GM19328 (cell line): Measurements from ENCODE around the gene ZNF169.
"Not testable (repeated sequence)": the region's sequence is repeated elsewhere in the genome, so short reads cannot be mapped to it uniquely, and the experiment has no call there.

ENCODE experiments used
- ATAC-seq: cut with Tn5 transposase; IDR thresholded peaks from one replicate; pipeline ENCODE4 v1.9.1; 2021; ENCODE audit warnings: mild to moderate bottlenecking, moderate library complexity; ENCODE audit not compliant: unreplicated experiment

Gene ZNF169

DNA sequence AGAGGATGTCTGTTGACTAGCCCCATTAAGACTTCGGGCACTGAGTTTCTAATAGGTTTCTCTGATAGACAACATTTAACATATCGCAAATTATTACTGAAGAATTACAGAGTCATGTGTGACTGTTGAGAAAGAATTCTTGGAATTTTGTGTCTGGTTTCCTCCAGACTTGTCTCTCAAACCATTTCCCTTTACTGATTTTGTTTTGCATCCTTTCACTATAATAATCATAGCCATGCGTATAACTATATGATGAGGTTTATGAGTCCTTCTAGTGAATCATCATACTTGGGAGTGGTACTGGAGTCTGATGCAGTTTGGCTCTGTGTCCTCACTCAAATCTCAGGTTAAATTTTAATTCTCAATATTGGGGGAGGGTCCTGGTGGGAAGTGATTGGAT is 27.0 kb downstream of the ZNF169 start:
- ATAC-seq = no peak

DNA sequence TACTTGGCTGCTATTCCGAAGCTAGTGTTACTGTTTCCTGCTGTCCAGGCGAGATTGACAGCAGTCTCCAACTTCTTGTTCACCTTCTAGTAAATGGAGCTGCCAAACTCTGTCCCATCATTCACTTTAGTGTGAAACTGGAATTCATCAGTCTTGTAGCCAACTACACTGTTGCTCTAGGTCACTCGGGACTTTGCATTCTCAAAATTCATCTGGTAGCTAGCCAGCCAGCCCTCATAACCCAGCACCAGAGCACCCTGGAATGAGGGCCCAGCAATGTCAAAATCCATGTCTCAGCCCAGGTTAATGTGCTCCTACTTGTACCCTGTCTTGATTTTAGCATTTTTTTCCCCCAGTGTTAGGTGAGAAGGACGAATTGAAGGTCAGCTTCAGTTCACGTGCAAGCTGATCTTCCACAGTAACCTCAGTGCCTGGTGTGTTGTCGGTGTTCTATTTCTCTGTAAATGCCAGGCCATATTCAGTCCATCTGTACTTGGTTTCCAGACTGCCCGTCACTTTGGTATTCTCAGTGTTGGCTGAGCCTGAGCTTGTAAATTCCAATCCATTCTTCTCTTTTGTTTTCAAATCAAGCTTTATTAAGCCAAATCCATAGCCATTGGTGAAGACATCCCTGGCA is 28.9 kb downstream of the ZNF169 start:
- no peak for ATAC-seq

DNA sequence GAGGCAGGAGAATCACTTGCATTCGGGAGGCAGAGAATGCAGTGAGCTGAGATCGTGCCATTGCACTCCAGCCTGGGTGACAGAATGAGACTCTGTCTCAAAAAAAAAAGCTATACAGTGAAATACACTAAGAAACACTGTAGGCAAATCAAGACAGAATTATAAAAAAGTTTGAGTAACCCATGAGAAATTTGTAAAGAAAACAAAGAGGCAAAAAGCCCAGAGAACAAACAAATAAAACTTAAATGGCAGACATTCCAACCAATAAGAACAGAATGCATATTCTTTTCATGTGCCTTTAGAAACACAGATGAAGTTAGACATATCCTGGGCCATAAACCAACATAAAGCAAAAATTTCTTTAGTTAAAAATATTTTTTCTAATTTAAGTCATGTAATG is 30.6 kb downstream of the ZNF169 start:
- no peak for ATAC-seq

DNA sequence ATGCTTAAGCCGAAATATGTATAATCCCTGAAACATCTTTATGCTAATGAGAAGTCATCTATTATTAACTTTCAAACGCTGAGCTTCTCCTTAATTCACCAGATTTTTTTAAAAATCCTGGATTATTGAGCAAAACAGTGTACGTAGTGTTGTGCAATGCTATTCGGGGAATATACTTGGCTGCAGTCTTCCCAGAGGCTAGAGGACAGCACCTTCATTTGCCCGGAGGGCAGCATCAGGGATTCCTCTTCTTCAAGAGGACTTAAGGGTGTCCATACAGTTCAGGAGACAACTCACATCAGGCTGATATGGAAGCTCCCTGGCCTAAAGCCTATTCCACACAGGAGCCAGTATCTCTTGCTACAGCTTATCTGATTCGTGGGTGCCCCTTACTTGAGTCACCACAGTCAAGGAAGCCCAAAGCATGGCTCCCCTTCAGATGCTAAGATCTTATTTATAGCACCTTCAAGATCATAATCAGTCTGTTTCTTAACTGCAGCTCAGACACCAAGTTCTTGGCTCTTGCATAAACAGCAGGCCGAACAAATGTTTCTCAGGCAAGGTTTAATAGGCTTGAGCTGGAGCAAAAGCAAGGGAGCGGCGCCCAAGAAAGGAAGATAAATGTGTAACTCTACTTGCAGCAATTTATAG is 40.0 kb downstream of the ZNF169 start:
- ATAC-seq = no peak

DNA sequence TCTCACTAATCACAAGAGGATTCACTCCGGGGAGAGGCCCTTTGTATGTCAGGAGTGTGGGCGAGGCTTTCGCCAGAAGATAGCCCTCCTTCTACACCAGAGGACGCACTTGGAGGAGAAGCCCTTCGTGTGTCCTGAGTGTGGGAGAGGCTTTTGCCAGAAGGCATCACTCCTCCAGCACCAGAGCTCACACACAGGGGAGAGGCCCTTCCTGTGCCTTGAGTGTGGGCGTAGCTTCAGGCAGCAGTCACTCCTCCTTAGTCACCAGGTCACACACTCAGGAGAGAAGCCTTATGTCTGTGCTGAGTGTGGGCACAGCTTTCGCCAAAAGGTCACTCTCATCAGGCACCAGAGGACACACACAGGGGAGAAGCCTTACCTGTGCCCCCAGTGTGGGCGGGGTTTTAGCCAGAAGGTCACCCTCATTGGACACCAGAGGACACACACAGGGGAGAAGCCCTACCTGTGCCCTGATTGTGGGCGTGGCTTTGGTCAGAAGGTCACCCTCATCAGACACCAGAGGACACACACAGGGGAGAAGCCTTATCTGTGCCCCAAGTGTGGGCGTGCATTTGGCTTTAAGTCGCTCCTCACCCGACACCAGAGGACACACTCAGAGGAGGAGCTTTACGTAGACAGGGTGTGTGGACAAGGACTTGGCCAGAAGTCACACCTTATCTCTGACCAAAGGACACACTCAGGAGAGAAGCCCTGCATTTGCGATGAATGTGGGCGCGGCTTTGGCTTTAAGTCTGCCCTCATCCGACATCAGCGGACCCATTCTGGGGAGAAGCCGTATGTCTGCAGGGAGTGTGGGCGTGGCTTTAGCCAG is 41.6 kb downstream of the ZNF169 start:
- ATAC-seq = no peak

DNA sequence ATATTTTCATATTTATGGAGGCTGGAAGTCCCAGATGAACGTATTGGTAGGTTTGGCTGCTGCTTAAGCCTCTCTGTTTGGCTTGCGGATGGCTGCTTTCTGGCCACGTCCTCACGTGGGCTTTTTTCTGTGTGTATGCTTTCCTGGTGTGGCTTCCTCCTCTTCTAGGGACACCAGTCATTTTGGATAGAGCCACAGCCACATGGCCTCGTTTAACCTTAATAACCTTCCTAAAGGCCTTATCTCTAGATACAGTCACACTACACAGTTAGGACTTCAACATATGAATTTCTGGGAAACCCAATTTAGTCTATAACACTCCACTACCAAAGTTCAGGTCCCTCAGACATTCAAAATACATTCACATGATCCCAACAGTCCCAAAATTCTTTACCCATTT is 42.5 kb downstream of the ZNF169 start:
- no peak for ATAC-seq

DNA sequence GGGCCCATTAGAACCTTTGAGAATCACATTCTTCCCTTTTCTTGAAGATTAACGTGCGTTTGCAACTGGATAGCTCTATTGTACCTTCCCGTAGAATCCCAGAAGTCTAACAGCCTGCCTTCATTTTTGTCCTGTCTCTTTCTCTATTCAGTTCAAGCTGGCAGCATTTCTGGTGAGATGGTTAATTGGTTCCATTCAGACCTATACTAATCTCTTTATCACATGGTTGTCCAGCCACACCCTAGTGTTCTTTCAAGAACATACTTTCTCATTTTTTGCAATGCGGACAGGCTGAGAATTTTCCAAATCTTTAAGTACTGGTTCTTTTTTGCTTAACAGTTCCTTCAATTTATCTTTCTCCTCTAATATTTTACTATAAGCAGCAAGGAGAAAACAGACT is 43.3 kb downstream of the ZNF169 start:
- no peak for ATAC-seq

DNA sequence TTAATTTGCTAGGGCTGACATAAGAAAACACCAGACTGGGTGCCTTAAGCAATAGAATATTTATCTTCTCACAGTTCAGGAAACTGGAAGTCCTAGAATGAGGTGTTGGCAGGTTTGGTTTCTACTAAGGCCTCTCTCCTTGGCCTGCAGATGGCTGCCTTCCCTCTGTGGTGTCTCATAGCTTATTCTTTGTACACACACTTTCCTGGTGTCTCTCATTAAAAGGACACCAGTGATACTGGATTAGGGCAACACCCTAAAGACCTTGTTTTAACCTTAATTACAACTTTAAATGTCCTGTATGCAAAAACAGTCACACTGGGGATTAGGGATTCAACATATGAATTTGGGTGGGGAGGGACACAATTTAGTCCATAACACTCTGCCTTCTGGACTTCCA is 44.2 kb downstream of the ZNF169 start:
- ATAC-seq = no peak

DNA sequence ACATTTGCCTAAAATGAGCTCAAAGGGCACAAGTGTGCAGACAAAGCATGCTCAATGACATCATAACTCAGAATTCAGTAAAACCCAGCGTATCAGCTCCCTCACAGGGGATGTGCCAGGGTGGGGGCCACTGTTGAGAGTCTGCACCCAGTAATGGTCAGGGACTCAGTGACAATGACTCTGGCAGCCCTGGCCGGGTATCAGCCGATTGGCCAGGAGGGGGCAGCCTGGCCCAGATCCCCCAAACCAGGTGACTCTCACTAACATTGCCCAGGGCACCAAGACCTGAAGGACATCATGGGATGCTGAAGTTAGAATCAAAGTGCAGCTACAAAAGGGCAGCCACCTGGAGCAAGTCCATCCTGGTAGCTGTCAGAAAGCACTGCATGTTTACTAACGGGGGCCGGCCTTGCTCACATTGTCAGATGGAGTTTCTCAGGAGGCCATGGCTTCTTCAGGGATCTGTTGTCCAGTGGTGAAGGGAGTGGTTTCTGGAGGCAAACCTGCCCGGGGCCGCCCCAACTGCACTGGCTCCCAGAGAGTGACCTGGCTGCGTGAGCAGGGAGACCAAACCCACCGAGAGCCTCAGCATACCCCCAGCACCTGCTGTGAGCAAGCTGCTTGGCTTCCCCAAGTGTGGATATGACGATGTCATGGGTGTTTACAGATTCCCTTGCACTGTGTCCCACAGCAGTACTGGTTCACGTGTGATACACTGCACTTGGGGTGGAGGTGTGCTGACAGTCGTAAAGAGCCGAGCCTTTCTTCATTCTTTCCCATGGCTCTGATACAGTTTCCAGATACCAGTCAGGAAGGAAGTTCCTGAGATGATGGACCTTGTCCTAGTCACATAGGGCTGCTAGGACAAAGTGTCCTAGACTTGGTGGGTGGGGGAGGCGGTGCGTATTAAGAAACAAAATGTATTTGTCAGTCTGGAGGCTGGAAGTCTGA is 56.2 kb downstream of the ZNF169 start:
- ATAC-seq = not testable (repeated sequence)

DNA sequence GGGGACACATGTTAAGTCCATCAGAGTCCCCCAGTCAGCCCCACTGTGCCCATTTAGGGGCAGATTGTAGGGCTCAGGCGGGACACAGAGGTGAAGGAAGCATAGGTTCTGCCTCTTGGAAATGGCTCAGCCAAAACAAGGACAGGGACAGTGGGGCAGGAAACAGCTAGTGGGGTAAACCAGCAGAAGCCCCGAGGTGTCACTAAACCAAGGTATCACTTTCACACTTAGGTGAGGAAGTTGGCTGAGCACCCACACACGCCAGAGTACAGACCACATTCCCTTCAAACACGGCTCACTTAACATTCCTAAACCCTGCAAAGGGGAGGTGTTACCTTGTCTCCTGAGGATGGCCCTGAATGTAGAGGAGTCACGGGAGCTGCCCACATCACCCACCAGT is 57.1 kb downstream of the ZNF169 start:
- ATAC-seq = not testable (repeated sequence)

DNA sequence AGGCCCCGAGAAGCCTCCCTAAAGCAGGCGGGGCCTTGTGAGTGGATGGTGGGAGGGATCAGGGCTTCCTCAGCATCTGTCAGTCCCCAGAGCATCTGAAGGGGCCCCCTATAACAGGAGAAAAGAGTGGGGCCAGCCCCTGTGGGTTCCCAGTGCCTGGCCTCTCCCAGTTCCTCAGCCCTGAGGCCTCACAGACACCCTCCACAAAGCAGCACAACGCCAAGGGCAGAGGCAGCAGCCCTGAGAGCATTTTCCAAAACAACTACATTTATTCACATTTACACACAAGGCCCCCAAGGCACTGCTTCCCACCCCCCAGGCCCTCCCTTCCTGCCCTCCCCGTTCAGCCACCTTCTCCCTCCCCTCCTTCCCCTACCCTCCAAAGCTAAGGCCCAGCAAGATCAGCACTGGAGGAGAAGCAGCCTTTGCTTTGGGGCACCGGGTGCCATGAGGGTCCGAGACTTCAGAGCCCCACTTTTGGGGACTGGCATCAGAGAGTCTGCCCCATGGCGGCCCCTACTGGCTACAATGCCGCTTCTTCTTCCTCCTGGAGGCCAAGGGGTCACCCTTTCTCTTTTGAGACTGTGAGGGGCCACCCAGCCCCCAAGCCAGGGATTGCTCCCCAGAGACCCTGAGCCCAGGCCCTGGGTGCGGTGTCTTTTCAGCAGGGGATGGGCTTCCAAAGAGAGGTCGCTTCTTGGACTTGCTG is 59.0 kb downstream of the ZNF169 start:
- not testable (repeated sequence) for ATAC-seq

DNA sequence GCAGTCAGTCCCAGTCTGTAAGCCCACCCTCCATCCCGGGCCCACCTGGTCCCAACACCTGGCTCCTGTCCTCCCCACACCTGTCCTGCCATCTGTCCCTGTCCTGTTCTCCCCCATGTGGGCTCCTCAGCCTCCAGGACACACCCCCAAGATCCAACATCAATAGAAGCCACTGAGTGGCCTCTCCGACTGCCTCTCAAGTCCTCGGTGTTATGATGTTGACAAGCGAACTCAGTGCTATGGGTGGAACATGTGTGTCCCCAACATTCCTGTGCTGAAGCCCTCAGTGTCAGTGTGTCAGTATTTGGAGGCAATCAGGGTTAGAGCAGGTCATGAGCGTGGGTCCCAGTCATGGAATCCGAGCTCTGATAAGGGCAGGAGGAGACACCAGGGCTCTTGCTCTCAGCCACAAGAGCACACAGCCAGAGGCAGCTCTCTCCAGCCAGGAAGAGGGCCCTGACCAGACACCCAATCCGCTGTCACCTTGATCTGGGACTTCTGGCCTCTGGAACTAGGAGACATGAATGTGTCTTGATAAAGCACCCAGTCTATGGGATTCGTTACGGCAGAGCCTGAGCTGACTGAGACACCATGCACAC is 63.3 kb downstream of the ZNF169 start:
- ATAC-seq = not testable (repeated sequence)

DNA sequence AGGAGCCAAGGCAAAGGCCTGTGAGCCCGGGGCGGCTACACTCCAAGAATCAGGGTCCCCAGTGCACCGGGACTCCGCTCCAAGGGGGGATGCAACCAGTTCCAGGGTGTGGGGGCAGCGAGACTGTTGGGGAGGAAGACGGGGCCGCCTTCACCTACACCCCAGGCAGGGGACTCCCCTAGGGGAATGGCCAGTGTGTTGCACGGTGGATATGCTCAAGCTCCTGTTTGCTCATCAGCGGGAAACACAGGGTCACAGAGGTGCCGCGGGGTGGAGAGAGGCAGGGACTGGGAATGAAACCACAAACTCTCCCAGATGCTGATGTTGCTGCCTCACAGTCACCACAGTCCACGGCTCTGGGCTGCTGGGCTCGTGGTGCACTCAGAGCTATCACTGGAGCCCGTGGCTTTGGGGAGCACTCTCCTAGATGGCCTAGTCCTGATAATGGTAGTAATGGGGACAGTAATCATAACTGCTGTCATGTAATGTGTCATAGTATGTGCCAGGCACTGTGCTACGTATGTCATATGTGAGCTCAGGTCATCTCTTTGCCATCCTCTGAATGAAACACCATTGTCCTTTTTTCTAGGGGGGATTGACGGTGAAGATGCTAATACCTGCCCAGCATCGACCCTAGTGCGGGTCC is 64.2 kb downstream of the ZNF169 start:
- ATAC-seq = not testable (repeated sequence)

DNA sequence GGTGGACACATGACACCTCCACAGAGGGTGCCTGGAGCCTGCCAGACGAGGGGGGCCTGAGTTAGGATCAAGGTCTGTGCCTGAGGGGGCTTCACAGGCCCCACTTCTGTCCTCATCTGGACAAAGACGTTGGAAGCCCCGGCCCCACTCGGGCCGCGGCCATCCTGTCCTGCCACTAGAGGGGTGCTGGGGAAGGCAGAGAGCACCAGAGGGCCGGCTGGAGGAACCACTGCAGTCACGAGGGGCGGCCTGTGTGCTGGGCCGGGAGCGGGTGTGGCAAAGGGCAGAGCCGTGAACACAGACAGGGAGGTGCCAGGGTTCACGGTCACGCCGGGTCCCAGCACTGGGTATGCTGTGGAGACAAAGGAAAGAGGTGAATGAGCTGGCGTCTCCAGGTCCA is 66.5 kb downstream of the ZNF169 start:
- ATAC-seq = not testable (repeated sequence)

DNA sequence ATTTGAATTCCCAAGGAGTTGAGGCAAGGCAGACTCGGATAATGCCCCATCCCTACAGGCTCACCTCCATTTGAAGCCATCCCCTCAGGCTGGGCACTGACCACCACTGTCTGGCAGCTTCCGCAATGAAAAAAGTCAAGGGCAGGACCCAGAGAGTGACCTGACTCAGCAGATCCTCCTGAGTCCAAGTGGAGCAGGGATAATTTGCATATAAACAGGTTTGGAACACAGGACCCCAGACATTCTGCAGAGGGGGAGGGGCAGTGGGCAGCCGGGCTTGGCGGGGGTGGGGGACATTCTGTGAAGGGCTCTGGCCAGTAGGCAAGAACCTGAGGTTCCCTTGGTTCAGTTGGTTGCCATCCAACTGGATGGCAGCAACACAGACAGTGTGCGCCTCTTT is 69.4 kb downstream of the ZNF169 start, which contains the start of gene NUTM2F:
Gene NUTM2F (minus strand): TSS at position 101 of the 400 bp plus-strand sequence. CDS start 21 bp downstream, at position 80.
- ATAC-seq = not testable (repeated sequence)

DNA sequence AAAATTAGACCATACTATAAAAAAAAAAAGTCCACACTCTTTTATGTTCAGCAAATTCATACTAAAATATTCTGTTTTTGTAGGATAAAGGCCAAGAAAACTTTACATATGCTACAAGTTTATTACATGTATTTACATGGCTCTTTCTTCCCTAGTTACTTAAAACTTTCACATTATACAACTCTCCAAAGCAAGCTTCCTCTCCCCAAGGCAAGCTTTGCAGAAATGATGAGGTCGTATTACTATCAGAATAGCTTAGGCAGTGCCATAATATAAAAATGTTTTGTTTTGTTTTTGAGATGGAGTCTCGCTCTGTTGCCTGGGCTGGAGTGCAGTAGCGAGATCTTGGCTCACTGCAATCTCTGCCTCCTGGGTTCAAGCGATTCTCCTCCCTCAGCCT is 77.3 kb downstream of the ZNF169 start:
- not testable (repeated sequence) for ATAC-seq

DNA sequence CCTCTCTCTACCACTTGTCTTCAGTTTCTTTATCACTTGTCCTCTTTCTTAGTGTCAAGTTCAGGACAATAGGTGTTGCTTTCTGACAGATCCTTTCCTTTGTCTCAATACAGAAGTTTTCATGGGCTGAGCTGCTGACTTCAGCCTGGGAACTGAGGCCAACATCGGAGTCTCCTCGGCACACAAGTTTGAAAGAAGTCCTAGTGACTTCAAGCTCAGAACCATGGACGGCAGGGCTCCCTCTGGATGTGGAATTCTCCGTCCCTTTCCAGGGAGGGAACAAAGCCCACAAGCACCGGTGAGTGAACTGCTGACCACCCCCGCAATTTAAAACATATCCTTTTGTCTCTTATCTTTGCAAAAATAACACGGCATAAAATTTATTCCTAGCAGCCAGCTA is 79.6 kb downstream of the ZNF169 start:
- ATAC-seq = not testable (repeated sequence)

DNA sequence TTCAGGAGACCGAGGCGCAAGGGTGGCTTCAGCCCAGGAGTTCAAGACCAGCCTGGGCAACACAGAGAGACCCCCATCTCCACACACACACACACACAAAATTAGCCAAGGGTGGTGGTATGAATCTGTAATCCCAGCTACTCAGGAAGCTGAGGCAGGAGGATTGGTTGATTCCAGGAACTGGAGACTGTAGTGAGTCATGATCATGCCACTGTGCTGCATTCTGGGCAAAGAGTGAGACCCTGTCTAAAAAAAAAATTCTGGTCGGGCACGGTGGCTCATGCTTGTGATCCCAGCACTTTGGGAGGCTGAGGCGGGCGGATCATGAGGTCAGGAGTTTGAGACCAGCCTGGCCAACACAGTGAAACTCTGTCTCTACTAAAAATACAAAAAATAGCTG is 80.6 kb downstream of the ZNF169 start:
- ATAC-seq = not testable (repeated sequence)

DNA sequence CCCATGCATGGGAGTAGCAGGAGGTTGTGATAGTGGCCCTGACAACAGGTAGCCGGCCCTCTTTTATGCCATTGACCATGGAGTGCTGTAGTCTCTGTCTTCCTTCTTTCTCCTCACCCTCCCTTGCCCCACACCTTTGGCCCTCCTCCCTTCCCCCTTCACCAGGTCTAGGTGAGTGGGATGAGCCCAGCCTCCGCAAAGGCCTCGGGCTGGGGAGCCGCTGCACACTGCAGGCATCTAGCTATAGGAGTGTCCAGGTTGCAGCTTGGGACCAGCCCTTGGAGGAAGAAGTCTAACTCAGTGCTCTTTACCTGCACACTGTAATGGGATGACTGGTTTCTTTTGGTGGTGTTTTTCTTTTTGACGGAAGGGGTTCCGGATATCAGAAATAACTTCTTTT is 81.7 kb downstream of the ZNF169 start:
- ATAC-seq = not testable (repeated sequence)
